ENCODE results near the gene EPHA2.

- TF ChIP-seq CTCF (IDR thresholded peaks at IDR 0.05) (no peak), POLR2A (IDR thresholded peaks at IDR 0.05) (no peak), POLR2AphosphoS5 (IDR thresholded peaks at IDR 0.05) (no peak)
Measured at GRCh38 chr1:16204216-16204615, 48.3 kb upstream of the EPHA2 start.
